DMS153 treated with DMSO at 0.1 percent for 48 hours (cell line): ENCODE data around the gene BUD13.
A peak's percentile ranks its signal among the peaks of the same experiment; 100 is the strongest.
"Not testable (repeated sequence)": the region's sequence is repeated elsewhere in the genome, so short reads cannot be mapped to it uniquely, and the experiment has no call there.

Source experiments
- DNase-seq: peaks from one replicate; lab custom pipeline; 2025; ENCODE audit not compliant: unreplicated experiment; lab: John Stamatoyannopoulos, UW

Gene BUD13, protein sequence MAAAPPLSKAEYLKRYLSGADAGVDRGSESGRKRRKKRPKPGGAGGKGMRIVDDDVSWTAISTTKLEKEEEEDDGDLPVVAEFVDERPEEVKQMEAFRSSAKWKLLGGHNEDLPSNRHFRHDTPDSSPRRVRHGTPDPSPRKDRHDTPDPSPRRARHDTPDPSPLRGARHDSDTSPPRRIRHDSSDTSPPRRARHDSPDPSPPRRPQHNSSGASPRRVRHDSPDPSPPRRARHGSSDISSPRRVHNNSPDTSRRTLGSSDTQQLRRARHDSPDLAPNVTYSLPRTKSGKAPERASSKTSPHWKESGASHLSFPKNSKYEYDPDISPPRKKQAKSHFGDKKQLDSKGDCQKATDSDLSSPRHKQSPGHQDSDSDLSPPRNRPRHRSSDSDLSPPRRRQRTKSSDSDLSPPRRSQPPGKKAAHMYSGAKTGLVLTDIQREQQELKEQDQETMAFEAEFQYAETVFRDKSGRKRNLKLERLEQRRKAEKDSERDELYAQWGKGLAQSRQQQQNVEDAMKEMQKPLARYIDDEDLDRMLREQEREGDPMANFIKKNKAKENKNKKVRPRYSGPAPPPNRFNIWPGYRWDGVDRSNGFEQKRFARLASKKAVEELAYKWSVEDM

DNA sequence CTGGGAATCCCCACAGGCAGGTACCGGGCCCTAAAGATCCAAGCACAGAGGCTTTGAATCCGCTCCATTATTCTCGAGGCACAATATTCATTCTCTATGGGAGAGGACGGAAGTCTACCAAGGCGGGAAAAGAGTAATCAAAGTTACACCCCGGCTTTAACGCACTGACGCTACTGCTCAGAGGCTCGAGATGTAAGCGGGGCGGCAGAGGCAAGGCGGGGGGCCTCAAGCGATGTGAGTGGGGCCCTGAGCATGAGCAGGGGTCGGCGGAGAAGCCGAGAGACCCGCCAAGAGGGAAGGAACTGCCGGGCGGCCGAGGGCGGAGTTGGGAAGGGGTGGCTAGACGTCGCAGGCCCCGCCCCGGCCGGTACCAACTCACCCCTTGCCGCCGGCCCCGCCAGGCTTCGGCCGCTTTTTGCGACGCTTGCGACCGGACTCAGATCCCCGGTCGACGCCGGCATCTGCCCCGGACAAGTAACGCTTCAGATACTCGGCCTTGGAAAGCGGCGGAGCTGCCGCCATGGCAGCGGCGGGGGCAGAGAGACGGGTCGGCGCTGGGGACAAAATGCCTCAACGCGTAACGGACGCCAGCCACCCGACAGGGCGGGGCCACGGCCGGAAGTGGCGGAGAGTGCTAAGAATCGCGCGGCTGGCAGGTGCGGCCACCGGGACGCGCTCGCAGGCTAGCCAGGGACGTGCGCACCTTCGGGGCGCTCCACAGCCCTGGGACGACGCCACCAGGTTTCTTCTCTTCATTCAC is at the start of gene BUD13:
Gene BUD13, minus strand, starts transcription at position 545 of the 760 bp plus-strand sequence. Its CDS starts 23 bp downstream, at position 522.
- DNase-seq: peak; percentile 76

DNA sequence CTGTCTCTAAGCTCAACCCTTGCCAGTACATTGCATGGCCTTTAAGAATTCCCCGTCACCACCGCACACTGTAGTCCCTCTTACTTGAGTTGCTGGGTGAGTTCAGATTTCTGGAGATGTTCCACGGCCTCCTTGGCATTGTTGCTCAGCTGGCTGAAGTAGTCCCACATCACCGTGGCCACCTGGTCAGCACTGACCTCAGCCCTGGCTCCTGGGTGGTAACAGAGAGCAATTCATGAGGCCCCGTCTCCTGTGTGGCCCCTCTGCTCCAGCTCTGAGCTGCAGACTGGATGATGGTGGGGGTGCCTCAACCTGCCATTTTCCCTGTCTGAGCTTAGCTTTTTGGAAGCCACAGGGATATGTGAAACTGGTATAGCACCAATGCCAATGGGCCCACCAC is 49.8 kb upstream of the BUD13 start:
- DNase-seq: no peak

- DNase-seq: no peak
Measured at GRCh38 chr11:116821050-116821918, 48.5 kb upstream of the BUD13 start.

DNA sequence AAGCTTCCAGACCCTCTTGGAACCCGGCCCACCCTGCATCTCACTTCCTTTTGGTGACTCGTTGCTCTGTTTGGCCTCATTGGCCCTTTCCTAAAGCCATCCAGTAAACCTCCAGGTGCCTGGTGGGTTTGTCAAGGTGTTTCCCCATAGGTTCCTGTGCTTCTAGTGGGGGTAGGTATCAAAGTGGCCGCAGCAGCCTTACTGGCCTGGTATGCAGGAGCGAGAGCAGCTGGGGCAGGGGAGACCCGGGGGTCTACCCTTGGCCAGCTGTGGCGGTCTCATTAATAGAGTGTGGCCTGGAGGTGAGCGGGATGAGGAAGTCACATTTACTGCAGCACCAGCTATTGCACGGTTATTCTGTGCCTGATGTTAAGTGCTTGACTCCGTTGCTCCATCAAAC is 46.3 kb upstream of the BUD13 start:
- no peak for DNase-seq

- DNase-seq: no peak
Measured at GRCh38 chr11:116814502-116814901, 41.7 kb upstream of the BUD13 start.

GRCh38 chr11:116813781-116814471 is 41.1 kb upstream of the BUD13 start:
- no peak for DNase-seq

GRCh38 chr11:116813170-116813569 is 40.4 kb upstream of the BUD13 start:
- no peak for DNase-seq

DNA sequence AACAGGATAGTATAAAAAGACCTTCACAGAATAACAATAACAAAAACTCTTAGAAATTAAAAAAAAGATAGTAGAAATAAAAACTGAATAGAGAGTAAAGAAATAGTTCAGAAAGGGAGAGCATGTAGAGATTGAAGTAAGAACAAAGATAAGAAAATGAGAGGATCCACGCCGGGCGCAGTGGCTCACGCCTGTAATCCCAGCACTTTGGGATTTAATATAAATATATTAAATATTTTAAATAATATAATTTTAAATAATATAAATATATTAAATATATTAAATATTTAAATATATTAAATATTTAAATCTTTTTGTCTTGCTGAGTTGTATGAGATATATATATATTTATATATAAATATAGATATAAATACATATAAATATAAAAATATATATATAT is 39.3 kb upstream of the BUD13 start:
- no peak for DNase-seq

DNA sequence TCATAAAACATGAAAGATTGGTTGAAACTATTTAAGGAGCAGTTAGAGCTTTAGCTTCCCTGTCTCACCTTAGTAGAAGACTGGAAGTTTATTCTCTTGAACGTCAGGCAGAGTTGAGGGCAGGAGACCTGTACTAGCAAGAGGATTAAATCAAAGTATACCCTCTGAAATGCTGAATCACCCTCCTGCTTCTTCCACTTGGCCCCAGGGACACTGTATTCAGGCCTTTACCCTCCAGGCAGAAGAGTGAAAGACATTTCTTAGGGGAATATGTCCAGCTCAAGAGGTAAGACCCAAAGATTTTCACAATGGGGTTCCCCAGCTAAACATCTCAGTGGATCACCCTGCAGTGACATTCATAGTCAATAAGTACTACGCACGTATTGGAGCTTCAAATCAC is 38.4 kb upstream of the BUD13 start:
- DNase-seq: no peak

GRCh38 chr11:116808262-116809175 is 35.7 kb upstream of the BUD13 start:
- DNase-seq: no peak

- no peak for DNase-seq
Measured at GRCh38 chr11:116807601-116808261, 34.9 kb upstream of the BUD13 start.

DNA sequence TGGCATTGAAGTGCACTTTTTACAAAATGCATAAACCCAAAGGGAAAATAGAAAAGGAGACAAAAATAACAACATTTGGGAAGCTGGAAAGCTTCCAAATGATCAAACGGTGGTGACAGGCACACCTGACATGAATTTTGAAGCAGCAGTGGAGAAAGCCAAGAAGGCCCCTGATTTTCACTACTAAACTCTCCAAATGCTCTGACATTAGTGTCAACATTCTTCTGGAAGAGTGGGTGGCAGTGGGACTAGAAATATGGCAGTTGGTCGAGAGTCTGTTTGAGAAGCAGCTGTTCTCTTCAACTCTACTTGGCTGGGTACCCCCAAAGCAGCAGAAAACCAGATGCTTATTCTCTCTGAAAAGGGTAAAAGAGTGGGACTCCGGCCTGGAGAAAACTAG is 31.2 kb upstream of the BUD13 start:
- no peak for DNase-seq

- DNase-seq: not testable (repeated sequence)
Measured at GRCh38 chr11:116801662-116802061, 28.9 kb upstream of the BUD13 start.

GRCh38 chr11:116800610-116801009 is 27.8 kb upstream of the BUD13 start:
- DNase-seq: no peak

GRCh38 chr11:116798368-116798767 is 25.6 kb upstream of the BUD13 start:
- DNase-seq: no peak

GRCh38 chr11:116797816-116798215 is 25.0 kb upstream of the BUD13 start:
- DNase-seq: no peak

DNA sequence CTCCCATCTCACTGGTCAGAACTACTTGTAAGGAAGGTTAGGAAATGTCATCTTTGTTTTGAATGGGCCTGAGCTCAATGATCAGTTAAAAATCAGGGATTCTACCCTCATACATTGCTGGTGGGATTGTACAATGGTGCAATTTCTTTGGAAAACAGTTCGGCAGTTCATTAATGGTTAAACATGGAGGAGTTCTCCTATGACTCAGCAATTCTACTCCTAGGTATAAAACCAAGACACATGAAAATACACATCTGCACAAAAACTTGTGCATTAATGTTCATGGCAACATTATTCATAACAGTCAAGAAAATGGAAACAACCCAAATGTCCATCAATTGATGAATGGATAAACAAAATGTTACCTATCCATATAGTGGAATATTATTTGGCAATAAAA is 23.8 kb upstream of the BUD13 start:
- DNase-seq: no peak

DNA sequence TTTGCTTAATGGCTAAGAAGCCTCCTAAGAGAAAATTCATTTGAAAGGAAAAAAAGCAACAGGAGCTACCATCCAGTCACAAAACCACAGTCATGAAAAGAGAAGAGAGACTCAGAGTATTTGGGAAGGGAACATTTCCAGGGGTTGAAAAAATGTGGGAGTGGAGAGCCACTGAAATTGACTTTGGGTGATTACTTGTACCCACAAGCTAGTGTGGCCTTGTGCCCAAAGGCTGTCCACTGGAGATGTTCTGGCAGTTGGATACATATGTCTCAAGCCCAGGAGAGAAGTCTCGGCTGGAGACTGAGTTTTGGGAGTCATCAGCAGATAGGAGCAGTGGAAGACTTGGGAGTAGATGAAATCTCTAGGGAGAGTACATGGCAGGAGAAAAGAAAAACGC is 22.1 kb upstream of the BUD13 start:
- no peak for DNase-seq

- DNase-seq: no peak
Measured at GRCh38 chr11:116793772-116794097, 20.9 kb upstream of the BUD13 start.
